A673 (cell line): ENCODE measurements around the gene PRKCA.

ENCODE experiments used
- CTCF ChIP-seq: fragments of 300-800, 200-600 bp; sonication (generic); conservative IDR thresholded peaks from 2 replicates; pipeline ENCODE4 v1.5.1; 2017; ENCODE audit warnings: low read depth, mild to moderate bottlenecking, antibody characterized with exemption, low read length, moderate library complexity, mixed read lengths
- EZH2 ChIP-seq: fragments of 200-600 bp; sonication (generic); IDR thresholded peaks from 2 replicates; pipeline ENCODE4 v1.6.1; 2017; ENCODE audit warnings: borderline replicate concordance, low read depth, mild to moderate bottlenecking, mixed read lengths, antibody characterized with exemption, low read length; ENCODE audit not compliant: poor library complexity, severe bottlenecking

DNA sequence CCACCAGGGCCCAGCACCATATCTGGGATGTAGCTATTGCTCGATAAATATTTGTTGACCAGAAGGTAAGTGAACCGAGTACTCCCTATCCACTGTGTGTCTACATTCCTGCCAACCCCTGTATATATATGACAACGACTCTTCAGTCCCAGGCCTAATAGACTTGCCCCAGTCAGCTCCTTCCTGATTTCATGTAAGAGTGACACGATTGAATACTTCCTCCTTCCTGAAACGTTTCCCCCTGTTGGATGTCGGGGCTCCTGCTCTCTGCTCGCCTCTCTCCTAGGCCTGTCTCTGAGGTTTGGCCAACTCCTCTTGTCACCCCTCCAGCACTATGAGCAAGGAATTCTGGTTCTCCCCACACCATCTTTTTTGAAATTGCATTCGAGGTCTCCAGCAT is 178.9 kb downstream of the PRKCA start:
- TF ChIP-seq CTCF (no peak), EZH2 (no peak)
